Rectal smooth muscle tissue (tissue), 1 donor: ENCODE measurements around the gene MRPS6.

ENCODE experiments used
- H3K27ac ChIP-seq: one replicate; pipeline ENCODE4 v1.7.0; 2013; ENCODE audit warnings: low read depth, low read length, inconsistent platforms
- H3K27me3 ChIP-seq: one replicate; pipeline ENCODE4 v1.7.0; 2013; ENCODE audit warnings: low read length; ENCODE audit not compliant: control insufficient read depth, insufficient read depth
- H3K36me3 ChIP-seq: one replicate; pipeline ENCODE4 v1.7.0; 2013; ENCODE audit warnings: low read length; ENCODE audit not compliant: control insufficient read depth, insufficient read depth
- H3K4me1 ChIP-seq: one replicate; pipeline ENCODE4 v1.7.0; 2013; ENCODE audit warnings: low read length; ENCODE audit not compliant: control insufficient read depth, insufficient read depth
- H3K4me3 ChIP-seq: one replicate; pipeline ENCODE4 v1.7.0; 2013; ENCODE audit warnings: low read length
- H3K9ac ChIP-seq: one replicate; pipeline ENCODE4 v1.7.0; 2013; ENCODE audit warnings: low read length

MRPS6 gene

DNA sequence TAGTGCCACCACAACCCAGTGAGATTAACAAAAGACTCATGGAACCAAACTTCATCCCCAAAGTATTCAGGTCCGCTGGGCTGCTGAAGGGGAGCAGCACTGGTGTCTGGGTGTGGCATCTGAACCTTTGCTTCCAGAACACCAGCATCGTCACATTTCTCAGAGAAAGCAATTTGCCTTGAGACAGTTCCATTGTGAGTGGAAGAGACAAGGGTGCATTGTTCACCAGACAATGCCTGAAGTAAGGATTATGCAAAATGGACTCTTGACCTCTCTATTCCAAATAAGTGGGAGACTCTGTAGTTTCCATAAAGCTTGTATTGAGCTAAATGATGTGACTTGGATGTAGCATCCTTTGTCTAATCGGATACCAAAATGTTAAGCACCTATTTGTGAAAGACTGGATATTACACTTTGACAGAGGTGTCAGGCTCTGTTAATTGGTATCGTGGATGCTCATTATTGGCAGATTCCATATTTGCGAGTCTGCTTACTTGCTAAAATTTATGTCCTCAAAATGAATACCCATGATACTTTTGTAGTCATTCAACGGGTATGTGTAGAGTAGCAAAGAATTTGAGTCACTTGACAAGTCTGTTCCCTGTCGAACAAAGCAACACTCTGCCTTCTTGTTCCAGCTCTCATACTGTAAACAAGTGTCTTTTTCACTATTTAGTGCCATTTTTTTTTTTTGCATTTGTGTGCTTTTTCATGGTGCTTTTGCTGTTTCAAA, 75.6 kb downstream of the MRPS6 start:
- no peaks in the 10 kb centered on the region for H3K27me3 ChIP-seq
- H3K9ac ChIP-seq = no peak overlapping the region
- H3K36me3 ChIP-seq = no peaks in the 10 kb centered on the region
- no peak overlapping the region for H3K27ac ChIP-seq
- no peaks in the 10 kb centered on the region for H3K4me1 ChIP-seq
- H3K4me3 ChIP-seq = no peak overlapping the region

DNA sequence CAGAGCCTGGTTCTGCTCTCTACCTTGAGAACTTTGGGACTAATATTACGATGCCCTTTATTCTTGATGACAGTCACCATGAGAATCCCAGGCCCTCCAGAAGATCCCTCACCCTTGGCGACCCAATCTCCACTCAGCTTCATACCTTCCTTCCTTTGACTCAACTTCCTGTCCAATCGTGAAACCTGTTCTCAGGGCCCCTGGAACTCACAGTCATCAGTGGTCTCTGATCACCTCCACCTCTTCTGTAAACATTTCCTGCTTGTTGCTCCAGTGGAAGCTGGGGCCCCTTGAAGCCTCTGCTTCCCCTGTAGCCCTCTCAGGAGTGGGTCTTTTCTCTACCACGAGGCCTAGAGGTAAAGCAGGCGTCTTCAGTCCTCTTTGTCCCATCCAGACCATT, 79.1 kb downstream of the MRPS6 start:
- Histone ChIP-seq H3K27me3 (no peaks in the 10 kb centered on the region), H3K36me3 (no peaks in the 10 kb centered on the region), H3K9ac (no peak overlapping the region), H3K4me1 (no peaks in the 10 kb centered on the region), H3K4me3 (no peak overlapping the region), H3K27ac (no peak overlapping the region)

DNA sequence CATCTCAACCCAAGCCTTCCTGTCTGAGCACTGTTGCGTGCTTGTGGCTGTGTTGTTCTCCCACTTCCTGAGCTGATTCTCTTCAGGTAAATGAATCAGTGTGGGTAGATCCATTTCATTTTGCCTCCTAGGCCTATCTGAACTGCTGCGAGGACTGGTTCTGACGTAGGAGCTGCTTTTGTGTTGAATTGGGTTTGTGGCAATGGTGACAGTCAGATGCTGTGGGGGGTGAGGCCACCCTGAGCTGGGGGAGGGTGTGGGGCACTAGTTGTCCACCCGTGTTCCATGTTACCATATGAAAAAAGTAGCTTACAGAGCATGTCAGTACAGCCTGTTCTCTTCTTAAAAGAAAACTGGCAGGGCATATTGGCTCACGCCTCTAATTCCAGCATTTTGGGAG, 81.5 kb downstream of the MRPS6 start:
- Histone ChIP-seq H3K4me1 (no peaks in the 10 kb centered on the region), H3K27me3 (no peaks in the 10 kb centered on the region), H3K27ac (no peak overlapping the region), H3K9ac (no peak overlapping the region), H3K36me3 (no peaks in the 10 kb centered on the region), H3K4me3 (no peak overlapping the region)

DNA sequence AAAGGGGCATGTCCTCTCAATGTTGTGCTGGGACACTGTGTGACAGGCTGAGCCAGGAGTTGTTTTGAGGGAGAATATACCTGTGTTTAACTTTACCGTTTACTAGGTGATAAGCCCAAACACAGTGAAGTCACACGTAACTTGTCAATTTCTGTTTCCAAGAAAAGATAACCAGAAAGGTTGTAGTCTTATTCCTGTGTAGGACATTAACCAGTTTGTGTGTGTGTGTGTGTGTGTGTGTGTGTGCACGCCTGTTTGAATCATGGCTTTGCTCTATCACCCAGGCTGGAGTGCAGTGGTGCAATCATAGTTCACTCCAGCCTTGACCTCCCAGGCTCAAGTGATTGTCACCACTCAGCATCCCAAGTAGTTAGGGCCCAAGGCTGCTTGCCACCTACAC, 83.6 kb downstream of the MRPS6 start:
- H3K4me1 ChIP-seq = no peaks in the 10 kb centered on the region
- H3K4me3 ChIP-seq = no peak overlapping the region
- no peak overlapping the region for H3K27ac ChIP-seq
- H3K36me3 ChIP-seq = no peaks in the 10 kb centered on the region
- no peaks in the 10 kb centered on the region for H3K27me3 ChIP-seq
- H3K9ac ChIP-seq = no peak overlapping the region

DNA sequence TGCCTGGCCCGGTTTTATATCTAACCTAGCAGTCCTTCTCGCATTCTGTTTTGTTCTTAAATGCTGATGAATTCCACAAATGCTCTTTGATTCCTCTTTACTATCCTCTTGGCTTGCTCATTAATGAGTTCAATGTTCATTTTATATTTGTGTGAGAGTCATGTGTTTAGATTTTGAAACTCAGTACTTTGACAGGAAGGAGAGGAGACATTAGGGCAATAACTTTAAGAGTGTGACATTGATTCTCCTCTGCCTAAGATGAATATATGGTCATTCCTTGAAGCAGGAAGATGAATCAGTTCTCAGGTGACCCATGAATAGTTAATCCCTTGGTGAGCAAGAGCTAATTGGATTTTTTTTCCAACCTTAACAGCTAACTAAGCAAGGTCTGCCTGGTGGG, 84.1 kb downstream of the MRPS6 start:
- Histone ChIP-seq H3K4me1 (no peaks in the 10 kb centered on the region), H3K27ac (no peak overlapping the region), H3K36me3 (no peaks in the 10 kb centered on the region), H3K27me3 (no peaks in the 10 kb centered on the region), H3K4me3 (no peak overlapping the region), H3K9ac (no peak overlapping the region)

DNA sequence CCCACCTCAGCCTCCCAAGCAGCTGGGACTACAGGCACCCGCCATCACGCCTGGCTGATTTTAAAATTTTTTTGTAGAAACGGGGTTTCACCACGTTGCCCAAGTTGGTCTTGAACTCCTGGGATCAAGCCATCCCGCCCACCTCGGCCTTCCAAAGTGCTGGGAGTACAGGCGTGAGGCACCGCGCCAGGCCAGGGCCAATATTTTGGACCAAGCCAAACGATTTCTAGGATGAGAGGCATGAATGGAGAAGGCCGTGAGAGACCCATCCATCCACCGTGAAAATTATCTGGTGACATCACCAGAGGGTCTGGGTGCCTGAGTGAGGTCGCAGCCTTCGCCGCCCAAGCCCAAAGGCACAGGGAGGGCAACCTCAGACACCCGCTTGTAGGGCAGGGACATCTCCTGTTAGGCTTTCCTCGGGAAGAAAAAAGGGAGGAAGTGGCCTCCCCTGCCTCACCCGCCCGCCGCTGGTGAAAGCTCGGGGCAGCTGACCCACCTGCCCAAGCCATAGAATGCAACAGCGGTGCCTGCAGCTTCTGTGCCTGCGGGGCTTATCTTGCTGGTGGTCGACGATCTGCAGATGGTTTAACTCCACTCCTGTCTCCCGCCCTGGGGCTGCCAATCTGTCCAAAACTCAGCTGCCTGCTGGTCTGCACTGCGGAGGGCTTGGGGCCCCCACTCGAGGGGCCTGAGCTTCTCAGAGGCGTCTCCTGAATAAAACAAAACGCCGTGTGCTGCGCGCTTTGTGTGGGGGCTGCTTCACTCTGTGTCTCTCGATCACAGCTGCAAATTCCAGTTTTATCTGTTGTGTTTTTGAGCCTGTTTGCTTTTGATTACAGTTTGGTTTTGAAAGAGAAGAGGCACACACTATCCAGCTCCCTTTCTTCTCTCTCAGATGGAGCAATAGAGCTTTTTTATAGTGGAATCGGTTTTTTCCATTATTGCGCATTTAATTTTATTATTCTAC, 85.8 kb downstream of the MRPS6 start:
- Histone ChIP-seq H3K27me3 (no peaks in the 10 kb centered on the region), H3K27ac (no peak overlapping the region), H3K9ac (no peak overlapping the region), H3K36me3 (no peaks in the 10 kb centered on the region), H3K4me3 (no peak overlapping the region), H3K4me1 (no peaks in the 10 kb centered on the region)

DNA sequence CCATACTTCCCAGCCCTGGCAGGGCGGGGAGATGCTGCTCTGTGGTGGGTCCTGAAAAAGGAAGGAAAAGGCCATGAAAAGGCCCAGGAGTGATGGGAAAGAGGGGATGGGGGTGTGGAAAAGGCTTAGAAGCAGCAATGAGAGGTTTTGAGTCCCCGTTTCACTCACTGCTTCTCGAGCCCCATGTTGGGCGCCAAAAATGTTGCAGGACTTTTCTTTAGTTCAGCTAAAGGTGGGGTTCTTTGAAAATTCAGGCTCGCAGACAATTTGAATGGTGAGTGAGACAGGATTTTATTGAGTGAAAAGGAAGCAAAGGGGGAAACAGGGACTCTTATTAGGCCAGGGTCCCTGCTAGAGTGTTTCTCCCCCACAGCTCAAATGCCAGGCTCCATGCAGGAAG, 93.1 kb downstream of the MRPS6 start:
- Histone ChIP-seq H3K9ac (no peak overlapping the region), H3K36me3 (peaks cover 6% of the 10 kb centered on the region), H3K27me3 (no peaks in the 10 kb centered on the region), H3K27ac (no peak overlapping the region), H3K4me1 (no peaks in the 10 kb centered on the region), H3K4me3 (no peak overlapping the region)

DNA sequence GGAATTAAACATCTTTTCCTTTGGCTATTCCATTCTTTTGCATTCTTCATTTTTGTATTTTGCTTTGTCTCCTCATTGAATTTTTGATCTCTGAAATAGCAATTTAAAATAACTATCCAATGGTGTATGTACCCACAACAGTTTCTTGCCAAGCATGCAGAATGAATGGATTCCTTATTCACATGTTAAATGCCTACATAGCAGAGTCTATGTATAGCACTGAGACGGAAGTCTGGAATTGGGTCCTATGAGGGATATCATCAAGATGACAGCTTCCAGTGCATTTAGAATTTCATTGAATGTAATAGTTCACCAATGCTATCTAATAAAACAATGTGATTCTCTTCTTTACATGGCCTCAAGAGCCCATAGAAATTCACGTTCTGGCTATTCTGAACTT, 97.5 kb downstream of the MRPS6 start:
- no peaks in the 10 kb centered on the region for H3K4me1 ChIP-seq
- H3K27ac ChIP-seq = no peak overlapping the region
- H3K27me3 ChIP-seq = no peaks in the 10 kb centered on the region
- H3K4me3 ChIP-seq = no peak overlapping the region
- no peak overlapping the region for H3K9ac ChIP-seq
- H3K36me3 ChIP-seq = peaks cover 6% of the 10 kb centered on the region

DNA sequence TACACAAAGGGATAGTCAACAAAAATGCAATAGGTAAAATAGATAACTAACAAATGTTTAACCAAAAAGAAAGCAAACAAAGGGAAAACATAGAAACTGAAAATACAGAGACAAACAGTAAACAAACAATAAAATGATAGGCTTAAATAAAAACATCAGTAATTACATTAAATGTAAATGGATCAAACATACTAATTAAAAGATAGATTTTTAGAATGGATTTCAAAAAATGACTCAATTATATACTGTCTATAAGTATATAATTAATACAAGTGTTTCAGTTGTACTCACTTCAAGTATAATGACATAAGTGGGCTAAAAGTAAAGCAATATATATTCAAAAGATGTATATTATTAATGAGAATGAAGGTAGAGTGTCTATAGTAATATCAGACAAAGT, 101.1 kb downstream of the MRPS6 start:
- no peak overlapping the region for H3K27ac ChIP-seq
- H3K4me1 ChIP-seq = no peaks in the 10 kb centered on the region
- no peaks in the 10 kb centered on the region for H3K27me3 ChIP-seq
- H3K36me3 ChIP-seq = no peaks in the 10 kb centered on the region
- H3K4me3 ChIP-seq = no peak overlapping the region
- H3K9ac ChIP-seq = no peak overlapping the region

DNA sequence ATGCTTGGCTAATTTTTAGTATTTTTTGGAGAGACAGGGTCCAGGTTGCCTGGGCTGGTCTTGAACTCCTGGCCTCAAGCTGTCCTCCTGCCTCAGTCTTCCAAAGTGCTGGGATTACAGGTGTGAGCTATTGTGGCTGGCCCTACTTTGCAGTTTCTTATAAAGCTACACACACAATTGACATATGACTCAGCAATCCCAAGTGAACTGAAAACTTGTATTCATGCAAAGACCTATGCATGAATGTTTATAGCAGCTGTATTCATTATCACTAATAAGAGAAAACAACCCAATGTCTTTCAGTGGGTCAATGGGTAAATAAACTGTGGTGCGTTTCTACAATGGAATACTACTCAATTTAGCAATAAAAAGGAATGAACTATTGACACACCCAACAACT, 103.1 kb downstream of the MRPS6 start:
- Histone ChIP-seq H3K36me3 (no peaks in the 10 kb centered on the region), H3K4me3 (no peak overlapping the region), H3K9ac (no peak overlapping the region), H3K4me1 (no peaks in the 10 kb centered on the region), H3K27me3 (no peaks in the 10 kb centered on the region), H3K27ac (no peak overlapping the region)

DNA sequence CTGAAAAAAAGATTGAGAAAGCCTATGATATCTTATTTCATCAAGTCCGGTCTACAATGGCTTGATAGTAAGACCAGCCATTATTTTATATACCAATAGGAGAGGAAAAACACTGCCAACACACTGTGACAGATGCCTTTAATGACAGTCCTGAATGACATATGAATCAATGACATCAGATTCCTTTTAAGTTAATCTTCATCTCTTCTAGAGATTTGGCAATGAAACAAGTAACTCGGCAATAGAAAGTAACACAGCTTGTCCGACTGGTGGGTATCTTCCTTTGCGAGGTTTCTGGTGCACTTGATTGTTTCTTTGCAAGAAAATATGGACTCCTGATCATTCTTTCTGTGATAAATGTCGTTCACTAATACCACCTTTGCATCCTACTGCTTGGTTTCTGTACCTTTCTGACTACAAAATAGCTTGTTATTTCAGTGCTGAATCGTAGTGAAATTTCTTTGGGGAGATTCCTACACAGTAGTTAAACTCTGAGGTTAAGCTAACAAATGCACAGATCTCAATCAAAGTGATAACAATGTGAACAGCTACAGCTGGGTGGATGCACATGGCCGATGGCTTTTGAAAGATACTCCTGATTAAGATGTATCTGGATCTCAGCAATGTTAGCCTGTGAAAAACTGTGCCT, 104.7 kb downstream of the MRPS6 start:
- H3K27ac ChIP-seq = no peak overlapping the region
- no peaks in the 10 kb centered on the region for H3K4me1 ChIP-seq
- H3K9ac ChIP-seq = no peak overlapping the region

DNA sequence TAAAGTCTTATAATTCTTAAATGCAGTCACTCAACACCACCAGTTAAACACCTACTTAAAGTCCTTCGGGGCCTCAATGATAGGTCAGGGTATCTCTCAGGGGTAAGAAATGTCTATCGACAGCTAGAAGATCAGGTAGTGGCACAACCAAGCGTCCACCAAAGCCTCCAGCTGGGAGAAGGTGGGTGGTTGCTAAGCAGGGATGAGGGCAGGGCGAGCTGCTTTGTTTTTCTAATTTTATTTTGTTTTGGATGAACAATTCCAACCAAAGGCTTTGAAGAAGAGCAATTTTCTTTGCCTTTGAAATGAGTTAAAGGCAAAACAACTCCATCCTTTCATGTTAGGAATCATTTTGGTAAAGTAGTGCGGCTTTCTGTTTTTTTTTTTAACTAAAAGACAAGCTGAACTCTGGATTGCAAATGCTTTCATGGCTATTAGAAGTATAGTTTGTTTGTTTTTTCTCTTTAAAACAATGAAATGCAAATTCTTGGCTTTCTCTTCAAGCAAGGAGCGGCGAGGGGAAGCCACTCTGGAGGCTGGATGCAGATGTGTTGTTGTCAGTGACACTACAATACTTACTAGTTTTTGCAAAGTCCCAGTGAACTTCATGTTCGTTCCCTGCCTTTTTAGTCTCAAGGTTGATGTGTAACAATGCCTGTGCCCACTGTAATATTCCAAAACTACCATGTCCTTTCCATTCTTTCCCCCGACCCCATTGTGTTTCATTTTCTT, 106.0 kb downstream of the MRPS6 start:
- Histone ChIP-seq H3K36me3 (no peaks in the 10 kb centered on the region), H3K4me1 (peaks cover 7% of the 10 kb centered on the region), H3K9ac (no peak overlapping the region), H3K4me3 (no peak overlapping the region), H3K27ac (no peak overlapping the region), H3K27me3 (no peaks in the 10 kb centered on the region)

More for the DNA sequence above, 104.7 kb downstream of the MRPS6 start:
- Histone ChIP-seq H3K36me3 (no peaks in the 10 kb centered on the region), H3K4me3 (no peak overlapping the region), H3K27me3 (no peaks in the 10 kb centered on the region)
